ENCODE data around the gene THSD7A.

DNA sequence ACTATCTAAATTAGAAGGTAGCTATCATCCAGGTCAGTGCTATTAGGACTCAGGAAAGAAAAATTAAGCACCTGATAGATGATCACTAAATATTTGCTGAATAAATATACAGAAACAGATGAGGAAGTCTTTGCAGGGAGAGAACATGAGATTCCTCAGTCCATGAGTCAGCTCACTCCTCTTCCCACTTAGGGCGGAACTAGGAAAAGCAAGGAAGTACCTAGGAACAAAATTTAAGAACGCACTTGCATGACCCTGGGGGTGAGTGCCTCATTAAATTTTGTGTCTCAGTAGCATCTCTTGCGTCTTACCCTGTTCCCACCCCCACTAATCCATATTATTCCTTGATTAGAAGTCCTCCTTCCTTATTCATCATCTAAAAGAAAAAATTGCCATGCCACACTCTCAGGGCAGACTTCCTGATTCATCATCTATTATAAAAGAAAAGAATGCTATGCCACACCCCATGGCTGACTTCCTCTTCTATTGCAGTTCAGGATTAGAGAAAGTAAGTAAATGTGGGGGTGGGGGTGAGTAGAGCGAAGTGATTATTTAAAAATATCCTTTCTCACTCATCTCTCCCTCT is 208.8 kb downstream of the THSD7A start:
- no peak for TF ChIP-seq CTCF (conservative IDR thresholded peaks at IDR 0.05; ENCODE audit: low read depth, low read length)
- TF ChIP-seq EZH2 (IDR thresholded peaks at IDR 0.05; ENCODE audit: borderline replicate concordance, low read depth, low read length, poor library complexity, severe bottlenecking): no peak
